KG1 (cell line): ENCODE measurements around the gene ECHS1.
"Not testable (repeated sequence)": the region's sequence is repeated elsewhere in the genome, so short reads cannot be mapped to it uniquely, and the experiment has no call there.

Experiments
- DNase-seq: peaks from one replicate; lab custom pipeline; 2025; lab: John Stamatoyannopoulos, UW

The ECHS1 gene

GRCh38 chr10:133378251-133379096 lies 5.3 kb upstream of the ECHS1 start:
- peak; percentile 36 for DNase-seq

- DNase-seq: no peak
These were observed 4.7 kb upstream of the ECHS1 start for GRCh38 chr10:133377818-133378250.

GRCh38 chr10:133377025-133377817 lies 4.1 kb upstream of the ECHS1 start:
- DNase-seq: no peak

- not testable (repeated sequence) for DNase-seq
These were observed 3.0 kb upstream of the ECHS1 start for GRCh38 chr10:133376183-133376582.

- DNase-seq: no peak
These were observed 2.4 kb upstream of the ECHS1 start for GRCh38 chr10:133375357-133376115.

- no peak for DNase-seq
These were observed 647 bp downstream of the ECHS1 start for GRCh38 chr10:133372507-133372906.

- no peak for DNase-seq
These were observed 2.9 kb downstream of the ECHS1 start for GRCh38 chr10:133370030-133370786.

- DNase-seq: no peak
These were observed 5.0 kb downstream of the ECHS1 start for GRCh38 chr10:133368153-133368552.

GRCh38 chr10:133367461-133367860 lies 5.7 kb downstream of the ECHS1 start:
- not testable (repeated sequence) for DNase-seq

GRCh38 chr10:133366751-133367150 lies 6.4 kb downstream of the ECHS1 start:
- no peak for DNase-seq

- DNase-seq: no peak
These were observed 7.0 kb downstream of the ECHS1 start for GRCh38 chr10:133366130-133366478.

- no peak for DNase-seq
These were observed 7.6 kb downstream of the ECHS1 start for GRCh38 chr10:133365461-133366129.

- no peak for DNase-seq
These were observed 8.3 kb downstream of the ECHS1 start for GRCh38 chr10:133364645-133365431.

GRCh38 chr10:133362846-133363245 lies 10.3 kb downstream of the ECHS1 start:
- no peak for DNase-seq

- no peak for DNase-seq
These were observed 11.2 kb downstream of the ECHS1 start for GRCh38 chr10:133361773-133362441.

GRCh38 chr10:133361227-133361626 lies 11.9 kb downstream of the ECHS1 start:
- no peak for DNase-seq

- DNase-seq: no peak
These were observed 13.1 kb downstream of the ECHS1 start for GRCh38 chr10:133359972-133360610.

GRCh38 chr10:133359554-133359971 lies 13.6 kb downstream of the ECHS1 start:
- DNase-seq: no peak

- no peak for DNase-seq
These were observed 14.2 kb downstream of the ECHS1 start for GRCh38 chr10:133358925-133359310.
